HEK293 (cell line): Measurements from ENCODE around the gene TSEN2.

Source experiments
- CTCF ChIP-seq: fragments of 450-650 bp; formaldehyde crosslinking; IDR thresholded peaks from 2 replicates; pipeline ENCODE4 v1.5.1; 2016; ENCODE audit warnings: missing biosample characterization, missing genetic modification characterization
- REPIN1 ChIP-seq: fragments of 450-650 bp; formaldehyde crosslinking; IDR thresholded peaks from 2 replicates; pipeline ENCODE4 v1.5.1; 2017; ENCODE audit warnings: missing biosample characterization, missing genetic modification characterization, low read depth
- REST ChIP-seq: fragments of 450-650 bp; formaldehyde crosslinking; IDR thresholded peaks from 2 replicates; pipeline ENCODE4 v1.5.1; 2016; ENCODE audit warnings: missing biosample characterization, missing genetic modification characterization
- SP3 ChIP-seq: fragments of 450-650 bp; formaldehyde crosslinking; IDR thresholded peaks from 2 replicates; pipeline ENCODE4 v1.5.1; 2016; ENCODE audit warnings: missing biosample characterization, missing genetic modification characterization
- ZBTB44 ChIP-seq: fragments of 450-650 bp; IDR thresholded peaks from 2 replicates; pipeline ENCODE4 v1.5.1; 2018; ENCODE audit warnings: missing biosample characterization, mild to moderate bottlenecking, missing genetic modification characterization
- ZBTB49 ChIP-seq: fragments of 450-650 bp; formaldehyde crosslinking; IDR thresholded peaks from 2 replicates; pipeline ENCODE4 v1.5.1; 2016; ENCODE audit warnings: missing biosample characterization, missing genetic modification characterization, low read depth
- ZNF274 ChIP-seq, 2 experiments: fragments of 200-500 bp in 1 of 2; fragments of 450-650 bp in 1 of 2; sonication (Bioruptor generic) in 1 of 2; formaldehyde crosslinking in 1 of 2; IDR thresholded peaks; 2 replicates each; pipeline versions ENCODE4 v1.5.1 to v1.6.1; 2014 to 2016; ENCODE audit warnings: borderline replicate concordance in 1 of 2, inconsistent platforms in 1 of 2, low read length in 1 of 2, missing biosample characterization in 1 of 2, missing genetic modification characterization in 1 of 2
- ZNF324 ChIP-seq: fragments of 450-650 bp; formaldehyde crosslinking; IDR thresholded peaks from 2 replicates; pipeline ENCODE4 v1.5.1; 2016; ENCODE audit warnings: missing biosample characterization, missing genetic modification characterization
- ZNF37A ChIP-seq: fragments of 450-650 bp; IDR thresholded peaks from 2 replicates; pipeline ENCODE4 v1.5.1; 2018; ENCODE audit warnings: missing biosample characterization, missing genetic modification characterization
- ZNF398 ChIP-seq: fragments of 450-650 bp; formaldehyde crosslinking; IDR thresholded peaks from 2 replicates; pipeline ENCODE4 v1.5.1; 2017; ENCODE audit warnings: missing biosample characterization, missing genetic modification characterization
- ZNF488 ChIP-seq: fragments of 450-650 bp; formaldehyde crosslinking; IDR thresholded peaks from 2 replicates; pipeline ENCODE4 v1.5.1; 2016; ENCODE audit warnings: missing biosample characterization, missing genetic modification characterization
- ZNF610 ChIP-seq: fragments of 450-650 bp; formaldehyde crosslinking; IDR thresholded peaks from 2 replicates; pipeline ENCODE4 v1.5.1; 2016; ENCODE audit warnings: missing biosample characterization, missing genetic modification characterization, borderline replicate concordance

- TF ChIP-seq CTCF (no peak), ZNF488 (no peak), REPIN1 (tag by site-specific recombination) (no peak), ZNF37A (no peak), SP3 (tag by site-specific recombination) (no peak), ZBTB44 (tag by site-specific recombination) (no peak), REST (tag by site-specific recombination) (no peak), ZNF398 (tag by site-specific recombination) (no peak), ZNF610 (tag by site-specific recombination) (no peak), ZNF274 (IDR thresholded peaks at IDR 0.05; ENCODE audit: low read length) (no peak), ZNF274 (tag by site-specific recombination; IDR thresholded peaks at IDR 0.05; ENCODE audit: borderline replicate concordance) (no peak), ZNF324 (tag by site-specific recombination) (no peak), ZBTB49 (tag by site-specific recombination) (no peak)
Observed at GRCh38 chr3:12462159-12462947, 21.9 kb upstream of the TSEN2 start.
